ENCODE data around the gene SPATA21.

The SPATA21 gene

GRCh38 chr1:16443975-16444770 lies 6.9 kb upstream of the SPATA21 start:
- TF ChIP-seq ZFX (IDR thresholded peaks at IDR 0.05; ENCODE audit: borderline replicate concordance) (no peak), CTCF (IDR thresholded peaks at IDR 0.05) (no peak)
- no peak overlapping the region for H3K27ac ChIP-seq

GRCh38 chr1:16442941-16443340 lies 5.7 kb upstream of the SPATA21 start:
- no peak overlapping the region for H3K27ac ChIP-seq
- TF ChIP-seq CTCF (IDR thresholded peaks at IDR 0.05) = no peak
- TF ChIP-seq ZFX (IDR thresholded peaks at IDR 0.05; ENCODE audit: borderline replicate concordance) = no peak

- no peak overlapping the region for H3K27ac ChIP-seq
- no peak for TF ChIP-seq CTCF (IDR thresholded peaks at IDR 0.05)
- TF ChIP-seq ZFX (IDR thresholded peaks at IDR 0.05; ENCODE audit: borderline replicate concordance) = no peak
These were observed 5.0 kb upstream of the SPATA21 start for GRCh38 chr1:16442265-16442664.

- peak overlapping the region; percentile 61 for H3K27ac ChIP-seq
- TF ChIP-seq CTCF (IDR thresholded peaks at IDR 0.05) (no peak), ZFX (IDR thresholded peaks at IDR 0.05; ENCODE audit: borderline replicate concordance) (no peak)
These were observed 4.0 kb upstream of the SPATA21 start for GRCh38 chr1:16441282-16441665.

- H3K27ac ChIP-seq = peak within 1 kb of the TSS; percentile 61
- no peak for TF ChIP-seq ZFX (IDR thresholded peaks at IDR 0.05; ENCODE audit: borderline replicate concordance)
- TF ChIP-seq CTCF (IDR thresholded peaks at IDR 0.05) = peak; percentile 96
These were observed 3.5 kb upstream of the SPATA21 start, which contains the start of gene NECAP2 for GRCh38 chr1:16440470-16441281. Gene NECAP2 (plus strand): TSS chr1:16440724. CDS start chr1:16440762, 38 bp downstream.

GRCh38 chr1:16440131-16440469 lies 2.9 kb upstream of the SPATA21 start:
- H3K27ac ChIP-seq = peak overlapping the region; percentile 61
- TF ChIP-seq ZFX (IDR thresholded peaks at IDR 0.05; ENCODE audit: borderline replicate concordance) (no peak), CTCF (IDR thresholded peaks at IDR 0.05) (no peak)

- TF ChIP-seq ZFX (IDR thresholded peaks at IDR 0.05; ENCODE audit: borderline replicate concordance) (no peak), CTCF (IDR thresholded peaks at IDR 0.05) (no peak)
- no peak overlapping the region for H3K27ac ChIP-seq
These were observed 1.7 kb upstream of the SPATA21 start for GRCh38 chr1:16438924-16439323.

Data from 22Rv1 (cell line).